K562 (cell line): Measurements from ENCODE around the gene EBF4.

Experiments
- CHD2 ChIP-seq: IDR thresholded peaks from 2 replicates; pipeline ENCODE4 v1.6.1; 2011; ENCODE audit warnings: low read depth, low read length
- KLF16 ChIP-seq: IDR thresholded peaks from 2 replicates; pipeline ENCODE4 v1.6.1; 2016; ENCODE audit warnings: antibody characterized with exemption
- KLF6 ChIP-seq: fragments of 250-450 bp; sonication (Bioruptor Pico); IDR thresholded peaks from 2 replicates; pipeline ENCODE4 v1.4.0; 2020; ENCODE audit warnings: mild to moderate bottlenecking, moderate library complexity, borderline replicate concordance
- POLR2A ChIP-seq: fragments of 450-650 bp; conservative IDR thresholded peaks from 2 replicates; pipeline ENCODE4 v1.6.1; 2016
- POLR3A ChIP-seq: IDR thresholded peaks from 2 replicates; pipeline ENCODE4 v1.6.1; 2011; ENCODE audit warnings: borderline replicate concordance, mild to moderate bottlenecking, moderate library complexity; ENCODE audit not compliant: insufficient read length, insufficient read depth; ENCODE audit errors: extremely low read depth
- RBM22 ChIP-seq: fragments of 200-400 bp; formaldehyde crosslinking; IDR thresholded peaks from 2 replicates; pipeline ENCODE4 v1.6.1; 2018; ENCODE audit warnings: low read length, low read depth; ENCODE audit not compliant: poor library complexity, severe bottlenecking
- RFX5 ChIP-seq: IDR thresholded peaks from 2 replicates; pipeline ENCODE4 v1.6.1; 2011; ENCODE audit warnings: low read depth, mild to moderate bottlenecking, improper control_type of control experiment, low read length
- SMARCA4 ChIP-seq: fragments of 450-650 bp; IDR thresholded peaks from 2 replicates; pipeline ENCODE4 v1.6.1; 2016
- TOE1 ChIP-seq, 2 experiments: fragments of 450-650 bp in 1 of 2; sonication (generic) in 1 of 2; formaldehyde crosslinking in 1 of 2; IDR thresholded peaks; 2 replicates each; pipeline versions ENCODE4 v1.7.1 to v1.8.0; 2016 to 2022; ENCODE audit warnings: borderline replicate concordance in 2 of 2, mild to moderate bottlenecking in 2 of 2, antibody characterized with exemption in 1 of 2, inconsistent platforms in 1 of 2, low read depth in 1 of 2, missing genetic modification reagents in 1 of 2, moderate library complexity in 1 of 2
- ZBTB1 ChIP-seq: sonication (generic); formaldehyde crosslinking; IDR thresholded peaks from 2 replicates; pipeline ENCODE4 v1.8.1; 2023; ENCODE audit warnings: missing genetic modification reagents, low read depth, mild to moderate bottlenecking, borderline replicate concordance
- ZBTB8A ChIP-seq: fragments of 450-650 bp; IDR thresholded peaks from 2 replicates; pipeline ENCODE4 v1.6.1; 2018; ENCODE audit warnings: mild to moderate bottlenecking, moderate library complexity; ENCODE audit not compliant: partially characterized antibody
- ZNF146 ChIP-seq: IDR thresholded peaks from one replicate; pipeline ENCODE4 v1.6.1; 2018; ENCODE audit warnings: missing compliant biosample characterization; ENCODE audit not compliant: unreplicated experiment
- TF ChIP-seq, protein P1 (sequence below): sonication (generic); formaldehyde crosslinking; IDR thresholded peaks from 2 replicates; pipeline ENCODE4 v1.8.1; 2023; ENCODE audit warnings: mild to moderate bottlenecking, missing genetic modification reagents

- TF ChIP-seq RFX5: no peak
- no peak for TF ChIP-seq KLF6 (CRISPR knock-in tag)
- TF ChIP-seq KLF16: no peak
- TF ChIP-seq TOE1 (IDR thresholded peaks at IDR 0.05; ENCODE audit: borderline replicate concordance): no peak
- TF ChIP-seq TOE1 (CRISPR knock-in tag; IDR thresholded peaks at IDR 0.05; ENCODE audit: borderline replicate concordance, low read depth): no peak
- no peak for TF ChIP-seq SMARCA4
- TF ChIP-seq RBM22: no peak
- TF ChIP-seq ZBTB8A: no peak
- TF ChIP-seq, protein P1, sequence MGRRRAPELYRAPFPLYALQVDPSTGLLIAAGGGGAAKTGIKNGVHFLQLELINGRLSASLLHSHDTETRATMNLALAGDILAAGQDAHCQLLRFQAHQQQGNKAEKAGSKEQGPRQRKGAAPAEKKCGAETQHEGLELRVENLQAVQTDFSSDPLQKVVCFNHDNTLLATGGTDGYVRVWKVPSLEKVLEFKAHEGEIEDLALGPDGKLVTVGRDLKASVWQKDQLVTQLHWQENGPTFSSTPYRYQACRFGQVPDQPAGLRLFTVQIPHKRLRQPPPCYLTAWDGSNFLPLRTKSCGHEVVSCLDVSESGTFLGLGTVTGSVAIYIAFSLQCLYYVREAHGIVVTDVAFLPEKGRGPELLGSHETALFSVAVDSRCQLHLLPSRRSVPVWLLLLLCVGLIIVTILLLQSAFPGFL (CRISPR knock-in tag): no peak
- no peak for TF ChIP-seq ZNF146 (CRISPR knock-in tag)
- TF ChIP-seq POLR2A: no peak
- TF ChIP-seq POLR3A: no peak
- TF ChIP-seq CHD2: no peak
- TF ChIP-seq ZBTB1: no peak
These were observed 931 bp upstream of the EBF4 start for GRCh38 chr20:2691663-2692035.
